ENCODE measurements around the gene VPS4B.
"Not testable (repeated sequence)": the region's sequence is repeated elsewhere in the genome, so short reads cannot be mapped to it uniquely, and the experiment has no call there.

Gene VPS4B

DNA sequence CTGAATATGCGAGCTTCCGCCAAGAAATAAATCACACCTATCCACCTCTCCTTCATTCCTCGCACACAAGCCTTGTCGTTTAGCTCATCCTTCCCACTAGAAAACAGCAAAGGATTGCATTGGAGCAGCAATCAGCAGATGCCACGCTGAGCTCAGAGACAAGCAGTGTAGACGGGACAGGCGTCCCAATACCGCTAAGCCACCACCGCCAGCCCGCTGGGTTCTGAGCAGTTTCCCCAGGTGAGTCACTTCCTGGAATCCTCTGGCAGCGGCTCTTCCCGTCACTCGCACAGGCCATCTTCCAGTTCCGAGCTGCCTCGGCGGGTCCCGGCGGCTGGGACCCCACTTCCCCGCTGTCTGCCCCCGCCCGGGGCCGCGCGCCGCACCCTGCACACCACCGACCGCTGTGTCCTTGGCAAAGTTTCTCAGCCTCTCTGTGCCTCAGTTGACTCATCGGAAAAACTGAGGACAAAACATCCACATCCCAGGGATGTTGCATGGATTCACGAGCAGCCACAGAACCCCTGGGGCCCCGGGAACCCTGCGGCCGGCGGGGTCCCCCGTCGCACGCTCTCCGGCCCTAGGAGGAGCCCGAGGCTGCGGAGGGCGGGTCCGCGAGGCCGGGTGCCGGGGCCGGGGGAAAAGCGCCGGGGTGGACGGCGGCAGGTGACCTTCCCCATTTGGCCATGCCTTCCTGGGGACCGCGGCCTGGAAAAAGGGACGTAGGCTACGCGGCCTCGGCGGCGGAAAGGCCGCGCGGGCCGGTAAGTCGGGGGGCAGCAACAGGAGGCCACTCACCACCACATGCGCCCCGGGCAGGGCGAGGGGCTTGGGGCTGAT is 55.8 kb downstream of the VPS4B start:
- DNase-seq: peak; percentile 73

DNA sequence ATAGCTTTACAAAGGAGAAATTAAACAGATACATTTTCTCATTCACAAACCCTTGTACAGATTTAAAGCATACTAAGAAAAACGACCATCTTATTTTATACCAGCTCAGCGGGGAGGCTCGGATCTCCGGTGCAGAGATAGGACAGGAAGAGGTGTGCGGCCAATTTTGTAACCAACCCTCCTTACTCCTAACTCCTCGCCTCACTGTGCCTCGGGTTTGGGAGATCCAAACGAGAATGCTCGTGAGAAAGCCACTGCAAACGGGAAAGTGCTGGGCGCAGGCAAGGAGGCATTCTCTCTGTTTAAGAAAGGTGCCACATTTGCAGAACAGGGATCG is 56.4 kb downstream of the VPS4B start:
- DNase-seq: no peak

DNA sequence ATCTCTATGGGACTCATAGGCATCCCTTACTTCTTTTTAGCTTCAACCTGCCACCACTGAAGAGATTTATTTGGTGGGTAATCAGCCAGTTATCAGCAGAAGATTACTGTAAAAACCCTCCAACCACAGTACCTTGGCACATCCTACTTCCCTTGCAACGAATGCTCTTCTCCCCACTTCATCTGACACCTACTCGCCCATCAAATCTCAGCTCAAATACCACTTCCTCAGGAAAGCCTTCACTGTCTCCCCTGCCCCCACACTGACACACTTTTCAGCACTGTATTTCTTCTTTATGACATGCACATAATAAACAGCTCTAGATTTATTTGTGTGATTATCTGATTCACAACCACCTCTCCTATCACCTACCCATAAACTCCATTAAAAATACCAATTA is 58.3 kb downstream of the VPS4B start:
- DNase-seq: no peak

DNA sequence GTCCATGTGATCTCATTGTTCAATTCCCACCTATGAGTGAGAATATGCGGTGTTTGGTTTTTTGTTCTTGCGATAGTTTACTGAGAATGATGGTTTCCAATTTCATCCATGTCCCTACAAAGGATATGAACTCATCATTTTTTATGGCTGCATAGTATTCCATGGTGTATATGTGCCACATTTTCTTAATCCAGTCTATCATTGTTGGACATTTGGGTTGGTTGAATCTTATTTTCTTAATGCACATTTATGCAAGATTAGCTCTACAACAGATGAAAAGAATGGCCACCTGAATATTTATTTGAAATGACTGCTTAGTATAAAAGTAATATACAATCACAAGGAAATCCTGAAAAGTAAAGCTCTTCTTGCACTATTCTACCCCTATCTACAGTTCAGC is 58.9 kb downstream of the VPS4B start:
- DNase-seq: not testable (repeated sequence)

DNA sequence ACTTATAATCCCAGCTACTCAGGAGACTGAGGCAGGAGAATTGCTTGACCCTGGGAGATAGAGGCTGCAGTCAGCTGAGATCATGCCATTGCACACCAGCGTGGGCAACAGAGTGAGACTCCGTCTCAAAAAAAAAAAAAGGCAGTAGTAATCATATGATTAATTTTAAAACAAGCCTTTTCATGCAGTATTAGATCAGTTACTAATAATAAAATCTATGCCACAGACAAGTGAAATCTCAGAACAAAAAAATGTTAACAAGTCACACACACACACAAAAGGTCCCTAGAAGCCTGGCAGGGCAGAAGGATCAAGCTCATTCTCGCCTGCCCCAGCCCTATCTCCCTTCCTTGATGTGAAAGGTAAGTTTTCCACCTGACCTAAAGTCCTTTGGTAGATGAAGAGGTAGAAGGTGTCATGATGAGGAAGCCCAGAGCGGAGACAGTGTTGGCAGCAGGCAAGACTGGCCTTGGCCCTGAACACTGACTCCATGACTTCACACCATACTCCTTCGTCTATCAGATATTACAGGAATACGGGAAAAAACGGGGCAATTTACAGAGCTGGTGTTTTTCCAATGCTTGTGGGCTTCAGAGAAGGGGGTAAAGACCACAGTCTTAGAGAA is 65.9 kb downstream of the VPS4B start:
- no peak for DNase-seq

DNA sequence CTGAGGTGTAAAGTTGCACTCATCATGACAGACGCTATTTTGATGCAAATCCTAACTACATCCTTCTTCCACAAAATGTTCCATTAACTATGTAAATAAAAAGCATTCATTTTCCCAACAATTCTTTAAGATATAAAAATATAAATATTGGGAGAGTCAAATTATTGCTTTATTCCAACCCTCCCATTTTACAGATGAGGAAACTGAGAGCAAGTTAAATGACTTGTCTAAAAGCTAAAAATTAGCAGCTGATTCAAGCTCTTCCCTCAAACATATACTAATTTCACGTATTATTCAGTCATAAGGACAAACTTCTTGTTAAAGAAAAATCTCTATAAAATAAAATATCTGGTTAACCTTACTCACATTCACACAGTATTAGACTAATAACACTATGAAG is 72.0 kb downstream of the VPS4B start:
- no peak for DNase-seq

DNA sequence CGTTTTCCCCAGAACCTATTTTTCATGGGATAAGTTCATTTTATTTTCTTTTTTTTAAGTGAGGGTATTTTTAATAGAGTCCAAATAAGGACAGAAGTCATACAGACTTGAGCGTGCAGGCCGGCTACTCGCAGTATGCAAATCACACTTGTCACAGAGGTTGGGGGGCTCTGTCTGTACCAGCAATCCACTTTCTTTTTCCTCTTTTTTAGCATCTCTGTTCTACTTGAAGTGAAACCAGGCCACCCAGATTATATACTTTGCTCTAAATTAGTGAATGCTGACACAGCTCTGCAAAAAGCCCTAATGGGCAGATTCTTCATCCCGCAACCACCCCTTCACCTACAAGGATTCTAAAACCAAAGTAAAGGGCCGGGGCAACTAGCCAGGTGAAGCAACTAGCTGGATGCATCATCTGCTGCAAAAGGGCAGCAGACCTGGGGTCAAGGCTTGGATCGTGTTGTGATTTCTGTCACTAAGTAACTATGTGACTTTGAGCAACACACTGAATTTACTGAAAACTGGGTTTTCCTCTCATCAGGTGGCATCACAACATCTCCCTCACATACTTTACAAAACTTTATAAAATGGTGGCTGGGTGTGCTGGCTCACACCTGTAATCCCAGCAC is 73.7 kb downstream of the VPS4B start:
- DNase-seq: no peak

DNA sequence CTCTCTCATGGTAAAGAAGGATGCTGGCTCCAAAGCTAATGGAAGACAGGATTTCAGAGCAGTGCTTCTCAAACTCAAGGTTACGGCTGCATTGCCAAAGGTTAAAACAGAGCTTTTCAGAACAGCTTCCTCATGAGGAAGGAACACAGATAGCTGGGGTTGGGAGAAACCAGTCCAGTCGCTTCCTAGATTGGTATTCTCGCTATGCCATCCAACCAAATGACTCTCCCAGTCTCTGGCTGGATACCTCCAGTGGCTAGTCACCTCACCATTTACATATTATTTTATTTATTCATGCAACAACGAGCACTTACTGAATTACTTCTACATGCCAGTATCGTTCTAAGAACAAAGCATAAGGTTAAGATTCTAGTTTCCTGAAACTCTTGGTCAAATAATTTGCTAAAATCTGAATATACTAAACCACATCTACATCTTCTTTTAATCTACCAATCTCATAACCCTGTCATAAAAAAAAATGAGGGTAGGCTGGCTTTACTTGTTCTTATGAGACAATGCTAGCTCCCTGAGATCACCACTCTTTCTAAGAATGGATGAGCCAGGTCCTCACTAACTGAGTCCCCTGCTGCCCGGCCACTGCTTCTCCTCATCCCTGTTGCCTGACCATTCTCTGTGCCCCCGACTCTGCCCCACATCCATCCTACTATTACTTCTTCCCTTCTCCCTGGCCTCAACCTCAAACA is 75.6 kb downstream of the VPS4B start:
- no peak for DNase-seq

DNA sequence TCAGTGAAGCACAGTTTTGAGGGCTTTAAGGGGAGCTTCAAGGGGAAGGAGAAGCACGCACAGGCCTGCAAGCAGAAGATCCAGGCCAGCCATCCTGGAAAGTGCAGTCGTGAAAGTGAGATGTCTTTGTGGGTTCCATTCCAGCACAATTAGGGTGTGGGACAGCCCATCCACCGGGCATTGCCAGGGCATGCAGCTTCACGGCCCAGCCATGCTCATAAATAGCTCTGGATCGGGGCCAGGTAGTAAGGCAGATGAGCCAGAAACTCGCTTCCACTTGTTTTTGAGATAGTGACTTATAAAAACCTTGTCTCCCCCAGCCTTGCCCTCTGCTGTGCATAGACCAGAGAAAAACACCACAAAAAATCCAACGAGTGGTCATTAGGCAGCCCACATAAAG is 76.2 kb downstream of the VPS4B start:
- DNase-seq: no peak

DNA sequence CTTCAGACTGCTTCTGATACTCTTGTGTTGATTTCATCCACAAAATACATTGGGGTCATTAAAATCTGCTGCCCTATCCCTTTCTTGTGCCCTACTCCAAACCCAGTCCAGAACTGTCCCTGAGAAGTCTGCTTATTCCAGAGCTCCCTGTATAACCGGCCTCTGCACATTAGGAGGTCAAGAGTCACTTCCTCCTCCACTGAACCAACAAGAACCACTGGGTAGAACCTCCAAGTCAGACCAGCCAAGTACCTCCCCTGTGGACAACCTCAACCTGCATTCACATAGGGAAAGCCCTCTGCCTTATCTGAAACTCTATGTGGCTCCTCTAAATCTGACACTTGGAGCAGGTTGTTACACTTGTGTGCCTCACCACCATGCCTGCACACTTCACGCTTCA is 77.4 kb downstream of the VPS4B start:
- DNase-seq: no peak

DNA sequence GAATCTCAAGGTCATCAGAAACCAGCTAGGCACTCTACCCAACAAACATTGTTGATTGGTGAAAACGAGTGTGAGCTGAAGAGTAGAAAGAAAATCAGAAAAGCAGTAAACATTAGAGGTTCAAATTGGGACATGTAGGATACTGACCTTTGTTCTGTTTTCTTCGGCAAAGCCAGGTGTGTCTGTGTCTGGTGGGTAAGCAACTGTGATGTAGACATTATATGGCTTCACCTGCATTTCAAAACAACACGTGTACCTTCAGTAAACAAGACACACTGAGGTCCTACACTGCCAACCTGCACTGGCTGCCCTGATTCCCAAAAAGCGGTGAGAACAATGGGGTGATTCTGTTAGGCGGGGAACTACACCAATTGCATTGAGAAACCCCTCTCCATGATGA is 78.0 kb downstream of the VPS4B start:
- no peak for DNase-seq

DNA sequence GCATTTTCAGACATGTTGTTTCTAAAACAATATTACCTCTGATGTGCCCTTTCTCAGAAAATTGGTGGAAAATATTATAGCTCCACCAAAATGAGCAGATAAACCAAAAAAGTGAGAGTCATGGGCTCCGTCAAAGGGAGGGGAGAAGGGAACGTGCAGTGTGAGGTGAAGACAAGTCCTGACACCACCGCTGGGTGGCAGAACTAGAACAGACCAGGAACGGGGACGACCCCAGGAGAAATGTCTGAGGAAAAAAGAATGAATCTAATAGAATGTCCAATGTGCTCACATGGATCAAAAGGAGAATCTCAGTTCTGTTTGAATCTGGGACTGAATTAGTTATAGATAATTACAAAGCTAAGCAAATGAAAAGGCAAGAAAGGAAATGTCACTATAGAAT is 80.1 kb downstream of the VPS4B start:
- DNase-seq: peak; percentile 47

DNA sequence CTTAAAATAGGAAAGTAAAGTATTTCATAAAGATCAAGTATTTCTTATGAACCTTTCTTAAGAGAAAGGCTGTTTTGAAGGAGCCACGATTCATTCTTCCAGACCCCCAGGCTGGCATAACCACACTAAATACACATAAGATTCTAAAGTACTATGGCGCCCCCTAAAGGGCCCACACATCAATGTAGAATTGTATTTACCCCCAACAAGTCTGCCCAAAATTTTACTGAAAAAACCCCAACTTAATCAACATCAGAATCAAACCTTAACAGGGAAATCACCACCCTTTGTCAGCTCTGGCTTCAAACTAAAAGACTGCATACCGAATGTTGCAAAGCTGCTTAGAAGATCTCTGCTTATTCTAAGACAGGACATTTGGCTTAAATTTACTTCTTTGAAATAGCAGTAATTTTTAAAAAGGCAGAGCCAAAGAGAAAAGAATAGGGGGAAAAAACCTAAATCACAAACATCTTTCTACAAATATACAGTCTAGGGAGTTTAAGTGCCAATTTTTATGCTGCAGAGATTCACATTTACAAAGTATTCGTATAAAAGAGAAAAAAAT is 82.3 kb downstream of the VPS4B start:
- peak; percentile 31 for DNase-seq
